ENCODE measurements around the gene CEACAM19.

The CEACAM19 gene

GRCh38 chr19:44702551-44703176 is 31.4 kb downstream of the CEACAM19 start:
- TF ChIP-seq CTCF (IDR thresholded peaks at IDR 0.05; ENCODE audit: low read depth, low read length, missing control alignments), result no peak
- H3K36me3 ChIP-seq (replicated peaks), result no peaks in the 10 kb centered on the region
- no peak overlapping the region for H3K4me3 ChIP-seq (ENCODE audit: low read depth, low read length)
- in situ Hi-C loops (cut with HindIII; ENCODE audit: low pct_ligation_motif_present, low sequenced_read_pairs), result no loop called here
- DNase-seq, result no peak
- no peaks in the 10 kb centered on the region for H3K27me3 ChIP-seq (replicated peaks)
- H3K27ac ChIP-seq, result no peak overlapping the region

GRCh38 chr19:44703336-44704078 is 32.2 kb downstream of the CEACAM19 start:
- in situ Hi-C loops (cut with HindIII; ENCODE audit: low pct_ligation_motif_present, low sequenced_read_pairs), result no loop called here
- no peak overlapping the region for H3K4me3 ChIP-seq (ENCODE audit: low read depth, low read length)
- H3K27ac ChIP-seq, result no peak overlapping the region
- no peak for TF ChIP-seq CTCF (IDR thresholded peaks at IDR 0.05; ENCODE audit: low read depth, low read length, missing control alignments)
- no peaks in the 10 kb centered on the region for H3K27me3 ChIP-seq (replicated peaks)
- DNase-seq, result no peak
- no peaks in the 10 kb centered on the region for H3K36me3 ChIP-seq (replicated peaks)

GRCh38 chr19:44704982-44705381 is 33.7 kb downstream of the CEACAM19 start:
- Histone ChIP-seq H3K4me3 (ENCODE audit: low read depth, low read length) (no peak overlapping the region), H3K27ac (no peak overlapping the region), H3K27me3 (replicated peaks) (no peaks in the 10 kb centered on the region), H3K36me3 (replicated peaks) (no peaks in the 10 kb centered on the region)
- TF ChIP-seq CTCF (IDR thresholded peaks at IDR 0.05; ENCODE audit: low read depth, low read length, missing control alignments), result no peak
- in situ Hi-C loops (cut with HindIII; ENCODE audit: low pct_ligation_motif_present, low sequenced_read_pairs), result no loop called here
- no peak for DNase-seq

GRCh38 chr19:44705502-44706010 is 34.3 kb downstream of the CEACAM19 start:
- no peak for TF ChIP-seq CTCF (IDR thresholded peaks at IDR 0.05; ENCODE audit: low read depth, low read length, missing control alignments)
- Histone ChIP-seq H3K27me3 (replicated peaks) (no peaks in the 10 kb centered on the region), H3K27ac (no peak overlapping the region), H3K4me3 (ENCODE audit: low read depth, low read length) (no peak overlapping the region), H3K36me3 (replicated peaks) (no peaks in the 10 kb centered on the region)
- in situ Hi-C loops (cut with HindIII; ENCODE audit: low pct_ligation_motif_present, low sequenced_read_pairs), result no loop called here
- no peak for DNase-seq

- Histone ChIP-seq H3K27me3 (replicated peaks) (no peaks in the 10 kb centered on the region), H3K27ac (no peak overlapping the region), H3K36me3 (replicated peaks) (no peaks in the 10 kb centered on the region), H3K4me3 (ENCODE audit: low read depth, low read length) (no peak overlapping the region)
- in situ Hi-C loops (cut with HindIII; ENCODE audit: low pct_ligation_motif_present, low sequenced_read_pairs), result no loop called here
- TF ChIP-seq CTCF (IDR thresholded peaks at IDR 0.05; ENCODE audit: low read depth, low read length, missing control alignments), result no peak
- no peak for DNase-seq
Measured at GRCh38 chr19:44706506-44707236, 35.4 kb downstream of the CEACAM19 start.

All from brain microvascular endothelial cell (primary cell).